Right atrium auricular region (tissue), 2 donors: ENCODE measurements around the gene CDC45. TPM values are rescaled to one million over a fixed set of nuclear protein-coding genes. Genes with fewer than 3 reads are reported as not detected.

Source experiments
- DNase-seq: peaks from one replicate; pipeline ENCODE4 v3.0.0-alpha.2; 2019; ENCODE audit warnings: low spot score
- H3K27ac ChIP-seq, 2 donors: fragments of 200-600 bp; sonication (generic); 1 replicate in 1 of 2; 2 replicates in 1 of 2; pipeline ENCODE4 v1.5.1; 2016 to 2019
- H3K27me3 ChIP-seq, 2 donors: fragments of 200-600 bp; sonication (generic); one replicate each; pipeline versions ENCODE4 v1.5.1 to v1.6.0; 2017 to 2019
- H3K36me3 ChIP-seq: fragments of 200-600 bp; sonication (generic); one replicate; pipeline ENCODE4 v1.5.1; 2016
- H3K4me1 ChIP-seq, 2 donors: fragments of 200-600 bp; sonication (generic); one replicate each; pipeline versions ENCODE4 v1.5.1 to v1.6.0; 2017 to 2019
- H3K4me3 ChIP-seq, 2 donors: fragments of 200-600 bp; sonication (generic); 1 replicate in 1 of 2; 2 replicates in 1 of 2; pipeline ENCODE4 v1.5.1; 2017 to 2019; ENCODE audit warnings: mild to moderate bottlenecking in 1 of 2, moderate library complexity in 1 of 2
- H3K9me3 ChIP-seq, 2 donors: fragments of 200-600 bp; sonication (generic); one replicate each; pipeline ENCODE4 v1.5.1; 2019
- CTCF ChIP-seq, 2 donors: fragments of 200-600 bp; sonication (generic); IDR thresholded peaks; one replicate each; pipeline ENCODE4 v1.5.1; 2019; ENCODE audit warnings: antibody characterized with exemption in 2 of 2
- total RNA-seq, 2 donors: library from RNA; depleted of rRNA; stranded (reverse); fragments of >200 nt; gene quantifications; one replicate each; pipeline ENCODE4 v1.1.0, GENCODE V29; 2016

CDC45 gene
- total RNA-seq, 2 donors from 2014 or later: 3.3 TPM; not detected in 1

- no peak for DNase-seq
- peaks cover 0 to 9% of the 10 kb centered on the region in 2 donors for H3K27me3 ChIP-seq
- H3K4me1 ChIP-seq: peaks cover 0 to 34% of the 10 kb centered on the region in 2 donors
- peak overlapping the region; percentile 76 to 78 for H3K27ac ChIP-seq
- no peaks in the 10 kb centered on the region for H3K9me3 ChIP-seq
- H3K4me3 ChIP-seq: peak overlapping the region; percentile 39 to 51
- H3K36me3 ChIP-seq: no peaks in the 10 kb centered on the region
- no peak for TF ChIP-seq CTCF (IDR thresholded peaks at IDR 0.05)
These were observed 42.6 kb downstream of the CDC45 start for GRCh38 chr22:19522190-19522880.

GRCh38 chr22:19522881-19523239 is 43.1 kb downstream of the CDC45 start:
- H3K27ac ChIP-seq: peak overlapping the region; percentile 76 to 78
- no peaks in the 10 kb centered on the region for H3K9me3 ChIP-seq
- no peak for TF ChIP-seq CTCF (IDR thresholded peaks at IDR 0.05)
- H3K27me3 ChIP-seq: peaks cover 0 to 9% of the 10 kb centered on the region in 2 donors
- H3K36me3 ChIP-seq: no peaks in the 10 kb centered on the region
- peak overlapping the region; percentile 39 to 51 for H3K4me3 ChIP-seq
- no peak for DNase-seq
- peaks cover 0 to 34% of the 10 kb centered on the region in 2 donors for H3K4me1 ChIP-seq

GRCh38 chr22:19523240-19524169 is 43.8 kb downstream of the CDC45 start:
- H3K4me3 ChIP-seq: peak overlapping the region; percentile 39 to 51
- peaks cover 0 to 34% of the 10 kb centered on the region in 2 donors for H3K4me1 ChIP-seq
- no peaks in the 10 kb centered on the region for H3K36me3 ChIP-seq
- peak overlapping the region; percentile 76 to 78 for H3K27ac ChIP-seq
- H3K9me3 ChIP-seq: no peaks in the 10 kb centered on the region
- H3K27me3 ChIP-seq: peaks cover 0 to 9% of the 10 kb centered on the region in 2 donors
- TF ChIP-seq CTCF (IDR thresholded peaks at IDR 0.05): no peak
- no peak for DNase-seq

- TF ChIP-seq CTCF (IDR thresholded peaks at IDR 0.05): no peak
- H3K9me3 ChIP-seq: no peaks in the 10 kb centered on the region
- H3K4me1 ChIP-seq: peaks cover 0 to 34% of the 10 kb centered on the region in 2 donors
- peak within 1 kb of the TSS; percentile 76 to 78 for H3K27ac ChIP-seq
- no peaks in the 10 kb centered on the region for H3K36me3 ChIP-seq
- H3K27me3 ChIP-seq: peaks cover 0 to 9% of the 10 kb centered on the region in 2 donors
- no peak for DNase-seq
- peak within 1 kb of the TSS; percentile 39 to 51 for H3K4me3 ChIP-seq
These were observed 44.7 kb downstream of the CDC45 start, which contains the start of gene CLDN5 for GRCh38 chr22:19524170-19525115. TSS of gene CLDN5 (minus strand) at chr22:19524410. CDS start at chr22:19524255, 155 bp downstream.

- Histone ChIP-seq H3K9me3 (no peaks in the 10 kb centered on the region), H3K27ac (peak overlapping the region; percentile 76 to 78), H3K4me1 (peaks cover 0 to 34% of the 10 kb centered on the region in 2 donors), H3K27me3 (peaks cover 0 to 9% of the 10 kb centered on the region in 2 donors), H3K4me3 (peak overlapping the region; percentile 39 to 51), H3K36me3 (no peaks in the 10 kb centered on the region)
- no peak for TF ChIP-seq CTCF (IDR thresholded peaks at IDR 0.05)
- DNase-seq: no peak
These were observed 45.5 kb downstream of the CDC45 start for GRCh38 chr22:19525116-19525660.
